Measurements from ENCODE around the gene ISCA2. TPM values are rescaled to one million over a fixed set of nuclear protein-coding genes. Genes with fewer than 3 reads are reported as not detected.

ISCA2 gene
- total and polyA plus RNA-seq, 9 of the 15 experiments (the other 6 are each of a cell fraction or from before 2014, with no cell fraction given), result 5.0 to 36.7 (median 18.1) TPM

- TF ChIP-seq CLOCK (CRISPR knock-in tag; IDR thresholded peaks at IDR 0.05; ENCODE audit: borderline replicate concordance), result no peak
These were observed 40.0 kb downstream of the ISCA2 start (continued) for GRCh38 chr14:74533576-74533975.

GRCh38 chr14:74535756-74536325 is 42.3 kb downstream of the ISCA2 start:
- DNase-seq (ENCODE audit: extremely low read depth in 1 of 4, low spot score in 3 of 4) (no peak), FAIRE-seq (no peak), ATAC-seq (no peak)
- Histone ChIP-seq H3K9ac (ENCODE audit: insufficient read depth in 1 of 2, low read depth in 2 of 2, low read length in 2 of 2) (no peak overlapping the region), H3K79me2 (ENCODE audit: control insufficient read depth, insufficient read depth, low read length) (no peaks in the 10 kb centered on the region), H3K27ac (ENCODE audit: extremely low read depth, low read depth, low read length) (no peak overlapping the region), H3K4me2 (ENCODE audit: insufficient read depth, low read length) (no peak overlapping the region), H3K27me3 (ENCODE audit: control insufficient read depth in 2 of 2, insufficient read depth in 2 of 2, low read length in 2 of 2) (peaks cover 0 to 22% of the 10 kb centered on the region in 2 experiments; a peak in 3 of 5 replicates), H3K9me1 (ENCODE audit: control insufficient read depth, insufficient read depth, low read length) (no peaks in the 10 kb centered on the region), H3K36me3 (ENCODE audit: control insufficient read depth, insufficient read depth, low read length) (no peaks in the 10 kb centered on the region), H2AFZ (ENCODE audit: low read depth, low read length) (no peak overlapping the region), H4K20me1 (replicated peaks; ENCODE audit: control insufficient read depth, insufficient read depth, low read length) (no peaks in the 10 kb centered on the region), H3K4me3 (no peak overlapping the region), H3K9me3 (replicated peaks; ENCODE audit: control insufficient read depth, insufficient read depth, low read depth, low read length) (no peaks in the 10 kb centered on the region), H3K4me1 (replicated peaks in 1 of 2; ENCODE audit: control insufficient read depth in 2 of 2, insufficient read depth in 2 of 2, low read length in 2 of 2) (peaks cover 0 to 6% of the 10 kb centered on the region in 2 experiments; a peak in 3 of 5 replicates)
- WGBS (ENCODE audit: insufficient coverage, low coverage, missing lambda C conversion rate), result 0% methylated on average over 8 of the region's 10 CpGs
- ChIA-PET POLR2A (interaction anchor here (0.7 to 1.0 kb wide), 2 partner anchors 10 to 1001 kb away, joined by 3 read pairs; no protein-coding TSS in a partner anchor), CTCF (ENCODE audit: low intra/inter-chr PET ratio) (no interaction called here)
- BruUV-seq (replicated peaks), result no TSS peak
- intact Hi-C loops (cut with micrococcal nuclease) (no loop called here), in situ Hi-C loops (cut with MboI) (no loop called here)
- no peak for TF ChIP-seq CBX5 (IDR thresholded peaks at IDR 0.05; ENCODE audit: borderline replicate concordance, low read depth)
- no peak for TF ChIP-seq ZNF780A (CRISPR knock-in tag; IDR thresholded peaks at IDR 0.05)
- TF ChIP-seq XRCC4 (IDR thresholded peaks at IDR 0.05; ENCODE audit: extremely low read depth, insufficient read depth, insufficient read length), result no peak
- TF ChIP-seq AFF1 (IDR thresholded peaks at IDR 0.05; ENCODE audit: low read depth in 1 of 2, partially characterized antibody in 2 of 2), result no peak
- no peak for TF ChIP-seq USF1 (CRISPR knock-in tag; IDR thresholded peaks at IDR 0.05)
- TF ChIP-seq HEY1 (CRISPR knock-in tag; IDR thresholded peaks at IDR 0.05; ENCODE audit: borderline replicate concordance), result no peak
- TF ChIP-seq GTF2E2 (tag; IDR thresholded peaks at IDR 0.05), result no peak
- TF ChIP-seq SMARCA4 (IDR thresholded peaks at IDR 0.05), result no peak
- TF ChIP-seq MEF2A (IDR thresholded peaks at IDR 0.05; ENCODE audit: control insufficient read depth, low read depth, low read length), result no peak

Measured in K562 (cell line).